ENCODE results near the gene DPY19L1.
"Not testable (repeated sequence)": the region's sequence is repeated elsewhere in the genome, so short reads cannot be mapped to it uniquely, and the experiment has no call there.

The DPY19L1 gene

DNA sequence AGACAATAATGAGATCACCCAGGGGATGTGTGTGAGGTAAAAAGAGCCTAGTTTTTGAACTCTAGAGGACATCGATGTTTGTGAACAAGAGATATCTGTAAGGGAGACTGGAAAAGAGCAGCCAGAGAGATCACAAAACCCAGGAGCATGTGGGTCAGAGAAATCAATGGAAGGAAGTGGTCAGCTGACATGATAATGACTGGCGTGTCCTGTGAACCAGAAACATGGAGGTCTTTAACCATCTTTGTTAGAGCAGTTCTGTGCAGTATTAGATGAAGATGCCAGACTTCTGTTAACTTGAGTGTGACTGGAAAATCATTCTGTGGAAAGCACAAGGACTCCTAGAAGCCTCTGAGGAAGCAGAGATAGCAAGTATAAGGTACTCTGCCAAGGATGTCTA is 6.0 kb upstream of the DPY19L1 start:
- DNase-seq (ENCODE audit: low read depth); in situ Hi-C loops (cut with HindIII; ENCODE audit: low sequenced_read_pairs); H3K4me3 ChIP-seq (ENCODE audit: low read depth, low read length): not testable (repeated sequence)

DNA sequence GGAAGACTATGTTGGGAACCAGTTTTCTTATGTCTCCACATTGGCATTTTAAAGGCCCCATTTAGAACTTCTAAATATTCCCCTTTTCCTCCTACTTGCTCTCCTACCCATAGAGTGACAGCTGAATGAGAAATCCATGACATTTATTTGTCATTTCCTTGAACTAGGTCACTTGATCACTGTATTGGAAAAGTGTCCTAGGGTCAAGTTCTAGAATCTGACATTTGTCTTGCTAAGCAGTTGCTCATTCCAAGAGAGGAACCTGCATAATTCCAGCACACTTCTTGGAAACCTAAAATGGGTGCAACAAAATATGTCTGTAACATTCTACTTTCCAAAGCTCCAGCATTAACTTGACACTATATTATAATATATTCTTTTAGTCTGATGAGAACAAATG is 3.6 kb upstream of the DPY19L1 start:
- TF ChIP-seq, protein P1, sequence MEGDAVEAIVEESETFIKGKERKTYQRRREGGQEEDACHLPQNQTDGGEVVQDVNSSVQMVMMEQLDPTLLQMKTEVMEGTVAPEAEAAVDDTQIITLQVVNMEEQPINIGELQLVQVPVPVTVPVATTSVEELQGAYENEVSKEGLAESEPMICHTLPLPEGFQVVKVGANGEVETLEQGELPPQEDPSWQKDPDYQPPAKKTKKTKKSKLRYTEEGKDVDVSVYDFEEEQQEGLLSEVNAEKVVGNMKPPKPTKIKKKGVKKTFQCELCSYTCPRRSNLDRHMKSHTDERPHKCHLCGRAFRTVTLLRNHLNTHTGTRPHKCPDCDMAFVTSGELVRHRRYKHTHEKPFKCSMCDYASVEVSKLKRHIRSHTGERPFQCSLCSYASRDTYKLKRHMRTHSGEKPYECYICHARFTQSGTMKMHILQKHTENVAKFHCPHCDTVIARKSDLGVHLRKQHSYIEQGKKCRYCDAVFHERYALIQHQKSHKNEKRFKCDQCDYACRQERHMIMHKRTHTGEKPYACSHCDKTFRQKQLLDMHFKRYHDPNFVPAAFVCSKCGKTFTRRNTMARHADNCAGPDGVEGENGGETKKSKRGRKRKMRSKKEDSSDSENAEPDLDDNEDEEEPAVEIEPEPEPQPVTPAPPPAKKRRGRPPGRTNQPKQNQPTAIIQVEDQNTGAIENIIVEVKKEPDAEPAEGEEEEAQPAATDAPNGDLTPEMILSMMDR (IDR thresholded peaks at IDR 0.05; ENCODE audit: low read depth, low read length, missing control alignments), result no peak
- in situ Hi-C loops (cut with HindIII; ENCODE audit: low sequenced_read_pairs), result no loop called here
- no peak overlapping the region for H3K4me3 ChIP-seq (ENCODE audit: low read depth, low read length)
- DNase-seq (ENCODE audit: low read depth), result no peak

DNA sequence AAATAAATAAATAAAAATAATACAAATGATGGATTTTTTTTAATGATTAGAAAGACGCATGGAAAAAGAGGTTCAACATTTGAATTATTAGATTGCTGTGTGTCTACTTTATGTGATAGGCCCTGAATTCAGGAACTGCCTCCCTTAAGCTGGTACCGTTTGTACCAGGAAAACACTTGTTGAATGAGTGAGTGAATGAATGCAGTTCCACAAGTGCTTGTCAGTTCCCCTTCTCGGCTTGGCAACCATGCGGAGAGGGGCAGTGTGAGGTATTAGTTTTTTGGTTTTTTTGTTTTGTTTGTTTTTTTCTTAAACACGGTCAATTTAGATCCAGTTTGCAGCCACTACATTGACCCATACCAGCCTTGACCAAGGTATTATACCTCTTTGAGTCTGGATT is 2.1 kb upstream of the DPY19L1 start:
- H3K4me3 ChIP-seq (ENCODE audit: low read depth, low read length), result no peak overlapping the region
- in situ Hi-C loops (cut with HindIII; ENCODE audit: low sequenced_read_pairs), result no loop called here
- TF ChIP-seq, protein P1 (IDR thresholded peaks at IDR 0.05; ENCODE audit: low read depth, low read length, missing control alignments), result no peak
- DNase-seq (ENCODE audit: low read depth), result no peak

DNA sequence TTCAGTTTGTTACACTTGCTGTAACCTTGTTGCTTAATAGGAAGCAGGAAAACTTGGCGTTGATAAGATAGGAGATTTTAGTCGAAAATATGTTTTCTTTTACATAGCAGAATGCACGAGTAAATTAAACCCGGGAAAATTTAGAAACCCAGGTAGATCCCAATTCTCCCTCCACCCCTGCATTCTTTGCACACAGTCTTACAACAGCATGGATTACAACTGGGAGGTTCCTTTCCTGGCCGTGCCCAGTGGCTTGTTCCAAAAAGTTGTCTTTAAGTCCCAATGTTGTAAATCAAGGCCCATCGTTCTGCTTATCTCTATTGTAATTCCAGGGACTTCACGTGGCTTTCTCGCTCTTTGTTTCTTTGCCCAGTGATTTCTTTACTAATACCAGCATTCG is 1.1 kb upstream of the DPY19L1 start:
- in situ Hi-C loops (cut with HindIII; ENCODE audit: low sequenced_read_pairs), result no loop called here

DNA sequence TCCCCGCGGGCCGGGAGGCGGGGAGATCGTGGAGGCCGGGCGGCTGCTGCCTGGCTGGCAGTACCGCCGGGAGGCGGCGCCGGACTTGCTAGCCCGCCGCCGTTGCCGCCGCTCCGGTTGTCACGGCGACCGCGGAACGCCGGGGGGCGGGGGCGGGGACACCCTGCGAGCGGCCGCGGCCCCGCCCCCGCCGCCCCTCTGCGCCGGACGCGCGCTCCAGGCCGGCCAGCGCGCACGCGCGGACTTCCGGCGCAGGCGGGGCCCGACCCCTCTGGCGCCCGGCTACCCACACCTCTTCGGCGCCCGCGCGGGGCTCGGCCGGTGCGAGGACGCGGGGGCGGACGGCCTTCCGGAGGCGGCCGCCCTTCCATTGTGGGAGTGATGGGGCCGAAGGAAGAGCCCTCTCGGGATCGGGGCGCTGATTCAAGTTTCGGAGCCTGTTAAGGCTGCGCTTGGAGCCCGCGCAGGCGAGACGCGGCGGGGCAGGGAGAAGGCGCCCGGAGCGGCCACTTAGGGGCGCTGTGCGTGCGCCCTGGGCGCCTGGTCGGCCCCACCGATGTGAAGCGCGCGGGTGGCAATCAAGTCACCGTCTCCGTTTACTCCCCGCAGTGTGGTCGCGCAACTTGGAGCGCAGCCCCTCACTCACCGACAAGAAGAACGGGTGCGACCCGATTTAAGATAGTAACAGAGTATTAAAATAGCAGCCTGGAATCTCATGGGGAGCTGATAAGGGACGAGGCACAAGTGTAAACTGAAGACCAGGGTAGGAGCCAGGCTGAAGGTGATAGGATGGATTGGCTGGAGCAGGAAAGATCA is 449 bp upstream of the DPY19L1 start:
- in situ Hi-C loops (cut with HindIII; ENCODE audit: low sequenced_read_pairs), result no loop called here
- H3K4me3 ChIP-seq (ENCODE audit: low read depth, low read length), result peak overlapping the region; percentile 73
- peak; percentile 80 for DNase-seq (ENCODE audit: low read depth)
- TF ChIP-seq, protein P1 (IDR thresholded peaks at IDR 0.05; ENCODE audit: low read depth, low read length, missing control alignments), result peak; percentile 78

More for the DNA sequence above, 1.1 kb upstream of the DPY19L1 start:
- TF ChIP-seq, protein P1 (IDR thresholded peaks at IDR 0.05; ENCODE audit: low read depth, low read length, missing control alignments), result no peak
- H3K4me3 ChIP-seq (ENCODE audit: low read depth, low read length), result peak overlapping the region; percentile 60
- DNase-seq (ENCODE audit: low read depth), result no peak

DNA sequence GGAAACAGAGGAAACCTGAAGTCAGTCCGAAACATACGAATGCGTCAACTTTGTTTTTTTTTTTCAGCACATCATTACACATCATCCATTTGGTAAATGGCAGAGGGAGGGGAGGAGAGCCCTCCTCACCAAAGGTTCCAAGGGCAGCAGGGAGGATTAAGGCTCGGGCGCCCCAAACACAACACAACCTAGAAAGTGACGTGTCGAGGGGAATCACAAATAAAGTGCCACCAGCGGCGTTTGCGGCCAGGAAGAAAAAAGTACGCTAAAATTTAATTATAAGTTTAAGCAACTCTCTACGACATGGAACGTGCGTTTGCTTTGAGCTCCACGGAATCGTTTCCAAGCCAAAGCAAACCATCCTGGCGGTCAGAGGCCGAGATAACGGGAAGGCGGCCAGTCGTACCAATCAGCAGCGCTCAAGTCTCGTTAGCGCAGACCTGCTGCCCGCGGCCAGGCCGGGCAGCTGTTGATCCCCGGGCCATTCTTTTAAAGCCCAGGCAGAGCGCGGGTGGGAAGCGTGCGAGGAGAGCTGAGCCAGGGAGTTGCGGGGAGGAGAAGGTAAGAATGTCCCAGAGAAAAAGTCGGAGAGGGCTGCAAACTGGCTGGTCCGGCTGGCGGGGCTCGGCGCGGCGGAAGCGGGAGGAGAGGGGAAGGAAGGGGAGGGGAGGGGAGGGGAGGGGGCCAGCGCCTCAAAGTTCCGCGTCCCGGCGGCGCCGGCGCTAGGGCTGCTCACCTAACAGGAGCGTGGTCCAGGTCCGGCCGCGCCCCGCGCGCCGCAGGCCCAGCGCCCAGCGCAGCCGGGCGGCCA is 719 bp downstream of the DPY19L1 start:
- in situ Hi-C loops (cut with HindIII; ENCODE audit: low sequenced_read_pairs), result no loop called here
- TF ChIP-seq, protein P1 (IDR thresholded peaks at IDR 0.05; ENCODE audit: low read depth, low read length, missing control alignments), result no peak
- no peak for DNase-seq (ENCODE audit: low read depth)
- peak overlapping the region; percentile 73 for H3K4me3 ChIP-seq (ENCODE audit: low read depth, low read length)

DNA sequence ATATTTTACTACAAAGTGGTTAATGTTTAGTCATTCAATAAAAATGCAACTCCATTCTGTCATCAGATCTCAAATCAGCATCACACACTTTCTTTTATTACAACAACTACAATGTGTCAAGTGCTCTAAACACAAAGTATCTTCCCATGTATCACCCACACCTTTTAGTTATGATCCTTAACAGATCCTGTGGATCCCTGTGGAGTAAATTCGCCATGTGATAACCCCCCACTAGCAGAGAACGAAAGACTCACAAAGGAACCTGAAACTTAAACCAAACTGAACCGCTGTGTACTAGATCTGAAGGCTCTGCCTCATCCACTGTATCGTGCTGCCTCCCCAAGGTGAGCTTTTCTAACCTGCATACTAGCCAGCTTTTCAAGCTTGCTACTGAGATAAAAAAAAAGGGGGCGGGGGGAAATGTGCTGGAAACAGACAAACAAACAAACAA is 1.7 kb downstream of the DPY19L1 start:
- in situ Hi-C loops (cut with HindIII; ENCODE audit: low sequenced_read_pairs), result no loop called here
- peak; percentile 39 for DNase-seq (ENCODE audit: low read depth)
- peak overlapping the region; percentile 73 for H3K4me3 ChIP-seq (ENCODE audit: low read depth, low read length)
- TF ChIP-seq, protein P1 (IDR thresholded peaks at IDR 0.05; ENCODE audit: low read depth, low read length, missing control alignments), result peak; percentile 22
